Measurements from ENCODE around the gene LPCAT2. TPM values are rescaled to one million over a fixed set of nuclear protein-coding genes. Genes with fewer than 3 reads are reported as not detected.

The LPCAT2 gene
- total RNA-seq, 4 donors from 2014 or later, result 16.9 to 36.9 (median 25.4) TPM

DNA sequence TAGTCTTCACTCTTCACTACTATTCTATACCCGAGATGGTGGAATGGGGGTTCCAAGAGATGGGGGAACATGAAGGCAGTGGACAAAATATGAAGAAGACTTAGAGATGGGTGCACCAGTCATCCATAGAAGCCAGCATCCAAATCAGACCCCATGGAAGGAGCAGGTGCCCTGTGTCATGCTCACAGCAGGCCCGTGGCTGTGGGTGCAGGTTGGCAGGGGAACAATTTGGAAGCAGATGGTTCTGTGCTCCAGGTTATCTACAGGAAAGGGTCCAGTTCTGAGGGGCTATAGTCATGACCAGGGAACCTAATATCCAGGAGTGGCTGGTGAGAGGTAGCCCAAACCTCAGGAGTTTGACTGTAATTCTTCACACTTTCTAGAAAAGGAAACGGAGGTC lies 9.6 kb upstream of the LPCAT2 start:
- TF ChIP-seq POLR2A (IDR thresholded peaks at IDR 0.05), result no peak
- TF ChIP-seq, protein P1, sequence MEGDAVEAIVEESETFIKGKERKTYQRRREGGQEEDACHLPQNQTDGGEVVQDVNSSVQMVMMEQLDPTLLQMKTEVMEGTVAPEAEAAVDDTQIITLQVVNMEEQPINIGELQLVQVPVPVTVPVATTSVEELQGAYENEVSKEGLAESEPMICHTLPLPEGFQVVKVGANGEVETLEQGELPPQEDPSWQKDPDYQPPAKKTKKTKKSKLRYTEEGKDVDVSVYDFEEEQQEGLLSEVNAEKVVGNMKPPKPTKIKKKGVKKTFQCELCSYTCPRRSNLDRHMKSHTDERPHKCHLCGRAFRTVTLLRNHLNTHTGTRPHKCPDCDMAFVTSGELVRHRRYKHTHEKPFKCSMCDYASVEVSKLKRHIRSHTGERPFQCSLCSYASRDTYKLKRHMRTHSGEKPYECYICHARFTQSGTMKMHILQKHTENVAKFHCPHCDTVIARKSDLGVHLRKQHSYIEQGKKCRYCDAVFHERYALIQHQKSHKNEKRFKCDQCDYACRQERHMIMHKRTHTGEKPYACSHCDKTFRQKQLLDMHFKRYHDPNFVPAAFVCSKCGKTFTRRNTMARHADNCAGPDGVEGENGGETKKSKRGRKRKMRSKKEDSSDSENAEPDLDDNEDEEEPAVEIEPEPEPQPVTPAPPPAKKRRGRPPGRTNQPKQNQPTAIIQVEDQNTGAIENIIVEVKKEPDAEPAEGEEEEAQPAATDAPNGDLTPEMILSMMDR (IDR thresholded peaks at IDR 0.05), result no peak
- WGBS, 2 donors, result 54 to 65% methylated on average over 3 of the region's 3 CpGs
- intact Hi-C loops (cut with DNase I; ENCODE audit: low total_unique reads), result no loop called here

DNA sequence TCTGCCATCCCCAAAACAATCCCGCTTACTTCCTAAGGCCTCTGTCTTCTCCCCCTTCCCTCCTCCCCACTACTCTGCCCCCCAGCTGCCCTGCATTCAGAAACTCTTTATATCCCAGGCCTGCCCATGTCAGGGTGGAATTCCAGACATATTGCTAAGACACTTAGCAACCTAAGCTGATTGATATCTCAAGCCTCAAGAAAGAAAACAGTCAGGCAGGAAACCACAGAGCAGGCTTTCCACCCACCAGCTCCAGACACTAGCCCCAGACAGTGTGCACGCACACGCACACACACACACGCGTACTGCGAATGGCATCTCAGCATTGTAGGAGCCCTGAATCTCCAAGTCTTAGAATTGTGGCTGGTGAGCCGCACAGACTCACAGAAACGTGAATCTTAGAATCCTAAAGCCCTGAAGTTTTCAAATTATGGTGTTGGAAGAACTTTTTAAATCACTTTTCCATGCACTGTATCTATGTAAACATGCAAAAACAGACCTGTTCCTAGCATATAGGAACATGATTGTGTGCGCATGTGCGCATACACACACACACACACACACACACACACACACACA lies 8.8 kb upstream of the LPCAT2 start:
- H3K4me3 ChIP-seq (ENCODE audit: low read depth, poor library complexity, severe bottlenecking), result no peak overlapping the region
- intact Hi-C loops (cut with DNase I; ENCODE audit: low total_unique reads), result no loop called here
- peak; percentile 21 to 77 for DNase-seq (ENCODE audit: low spot score in 2 of 2)
- 31 to 38% methylated on average over 10 of the region's 10 CpGs for WGBS, 2 donors
- TF ChIP-seq POLR2A (IDR thresholded peaks at IDR 0.05), result no peak
- TF ChIP-seq, protein P1 (IDR thresholded peaks at IDR 0.05), result no peak

More for the DNA sequence above, 9.6 kb upstream of the LPCAT2 start:
- DNase-seq (ENCODE audit: low spot score in 2 of 2), result peak in 1 of 2 donors; percentile 74
- no peak overlapping the region for H3K4me3 ChIP-seq (ENCODE audit: low read depth, poor library complexity, severe bottlenecking)

DNA sequence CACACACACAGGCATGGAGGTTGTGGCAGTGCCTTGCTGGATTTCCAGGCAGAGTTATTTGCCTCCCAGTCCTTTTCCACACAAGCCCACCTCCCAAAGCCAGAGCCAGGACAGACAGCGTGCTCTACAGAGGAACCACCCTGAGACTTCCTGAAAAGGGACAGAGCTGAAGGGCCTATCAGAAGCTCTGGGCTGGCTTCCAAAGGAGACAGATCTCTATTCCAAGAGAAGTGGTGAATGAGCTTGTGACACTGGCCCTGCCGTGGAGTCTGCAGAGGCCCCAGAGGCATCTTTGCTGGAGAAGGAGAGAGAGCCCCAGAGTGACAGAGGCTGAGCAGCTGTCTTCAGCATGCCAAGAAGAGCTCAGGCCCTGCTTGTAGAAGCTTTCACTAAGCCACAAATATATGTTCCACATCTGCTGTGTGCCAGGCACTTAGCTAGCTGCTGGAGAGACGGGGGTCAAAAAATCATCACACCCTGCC lies 8.3 kb upstream of the LPCAT2 start:
- no peak overlapping the region for H3K4me3 ChIP-seq (ENCODE audit: low read depth, poor library complexity, severe bottlenecking)
- intact Hi-C loops (cut with DNase I; ENCODE audit: low total_unique reads), result no loop called here
- 20 to 25% methylated on average over 3 of the region's 3 CpGs for WGBS, 2 donors
- DNase-seq (ENCODE audit: low spot score in 2 of 2), result peak; percentile 78 to 86
- no peak for TF ChIP-seq POLR2A (IDR thresholded peaks at IDR 0.05)
- TF ChIP-seq, protein P1 (IDR thresholded peaks at IDR 0.05), result no peak

DNA sequence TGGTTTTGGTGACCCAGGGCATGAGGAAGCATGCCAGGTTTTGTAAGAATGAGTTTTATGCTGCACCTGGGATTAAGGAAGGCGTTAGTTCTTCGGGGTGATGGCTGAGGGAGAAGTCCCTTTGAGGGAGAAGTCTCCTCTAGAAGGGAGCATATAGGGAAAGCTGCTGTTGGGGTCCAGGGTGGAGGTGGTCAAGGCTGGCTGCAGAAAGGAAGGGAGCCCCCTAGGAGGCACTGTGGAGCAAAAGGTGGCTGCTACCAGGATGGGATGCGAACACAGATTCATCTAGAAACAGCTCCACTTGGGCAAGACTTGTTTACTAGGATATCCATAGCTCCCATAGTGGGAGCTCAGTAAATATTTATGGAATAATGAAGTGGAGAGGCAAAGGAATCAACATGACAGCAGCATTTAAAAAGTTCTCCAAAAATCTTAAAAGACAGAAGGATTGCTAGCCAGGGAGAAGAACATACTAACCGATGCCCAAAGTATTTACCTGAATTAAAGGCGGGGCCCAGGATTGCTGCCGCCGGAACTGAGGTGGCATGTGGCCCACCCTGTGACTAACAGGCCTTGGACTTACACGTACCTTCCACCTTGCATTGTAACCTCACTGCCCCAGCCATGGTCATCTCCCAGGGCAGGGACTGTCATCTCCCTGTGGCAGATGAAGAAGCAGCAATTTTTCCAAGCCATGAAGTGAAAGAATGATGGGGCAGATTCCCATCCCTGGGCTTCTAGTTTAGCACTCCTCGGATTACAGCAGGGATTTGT lies 7.1 kb upstream of the LPCAT2 start:
- WGBS, 2 donors, result 66 to 71% methylated on average over 9 of the region's 9 CpGs
- peak in 1 of 2 donors; percentile 74 for DNase-seq (ENCODE audit: low spot score in 2 of 2)
- TF ChIP-seq, protein P1 (IDR thresholded peaks at IDR 0.05), result no peak
- TF ChIP-seq POLR2A (IDR thresholded peaks at IDR 0.05), result no peak
- H3K4me3 ChIP-seq (ENCODE audit: low read depth, poor library complexity, severe bottlenecking), result no peak overlapping the region
- intact Hi-C loops (cut with DNase I; ENCODE audit: low total_unique reads), result no loop called here

DNA sequence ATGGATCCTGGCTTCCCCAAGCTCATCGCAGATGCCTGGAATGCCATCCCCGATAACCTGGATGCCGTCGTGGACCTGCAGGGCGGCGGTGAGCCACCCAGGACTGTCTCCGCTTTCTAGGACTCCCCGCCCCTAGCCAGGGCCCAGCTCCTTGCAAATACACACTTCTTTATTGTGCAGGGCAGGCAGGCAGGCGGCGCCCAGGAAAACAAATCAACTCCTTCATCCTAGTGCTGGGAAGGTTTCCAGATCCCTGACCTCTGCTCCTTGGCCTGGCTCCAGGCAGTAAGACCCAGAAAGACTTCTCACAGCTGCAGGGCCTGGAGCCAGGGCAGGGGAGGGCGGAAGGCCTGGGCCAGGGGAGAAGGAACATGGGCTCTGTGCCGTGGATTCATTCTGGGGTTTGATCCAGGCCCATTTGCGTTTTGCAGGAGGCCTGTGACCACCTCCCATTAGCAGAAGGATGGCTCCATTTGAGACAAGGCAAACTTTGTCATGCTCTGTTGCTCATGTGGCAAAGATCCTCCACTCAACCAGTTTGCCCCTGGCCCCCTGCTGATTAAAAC lies 6.0 kb upstream of the LPCAT2 start:
- intact Hi-C loops (cut with DNase I; ENCODE audit: low total_unique reads), result no loop called here
- peak; percentile 62 to 91 for DNase-seq (ENCODE audit: low spot score in 2 of 2)
- WGBS, 2 donors, result 37 to 72% methylated on average over 13 of the region's 13 CpGs

More for the DNA sequence above, 6.0 kb upstream of the LPCAT2 start:
- TF ChIP-seq, protein P1 (IDR thresholded peaks at IDR 0.05), result no peak
- TF ChIP-seq POLR2A (IDR thresholded peaks at IDR 0.05), result no peak
- no peak overlapping the region for H3K4me3 ChIP-seq (ENCODE audit: low read depth, poor library complexity, severe bottlenecking)
